ENCODE data around the gene HTRA3.

HTRA3 gene

GRCh38 chr4:8329560-8329858 is 60.0 kb downstream of the HTRA3 start:
- TF ChIP-seq EZH2 (IDR thresholded peaks at IDR 0.05), result no peak
- H3K4me3 ChIP-seq, result no peak overlapping the region
- H3K27ac ChIP-seq, result no peak overlapping the region
- H3K9ac ChIP-seq (ENCODE audit: insufficient read length), result no peak overlapping the region
- DNase-seq (ENCODE audit: low read depth, low spot score), result no peak
- no peaks in the 10 kb centered on the region for H3K9me3 ChIP-seq (ENCODE audit: low read depth, low read length)
- no peaks in the 10 kb centered on the region for H3K36me3 ChIP-seq (ENCODE audit: insufficient read depth, low read length)

- TF ChIP-seq POLR2AphosphoS5 (IDR thresholded peaks at IDR 0.05; ENCODE audit: borderline replicate concordance, low read depth, low read length) (no peak), EZH2 (IDR thresholded peaks at IDR 0.05) (no peak), FOXP2 (optimal IDR thresholded peaks at IDR 0.05; ENCODE audit: control extremely low read depth, extremely low read length, insufficient read depth) (no peak)
- no peak for DNase-seq (ENCODE audit: low read depth, low spot score)
- Histone ChIP-seq H3K9ac (ENCODE audit: insufficient read length) (no peak overlapping the region), H3K27ac (no peak overlapping the region), H3K36me3 (ENCODE audit: insufficient read depth, low read length) (no peaks in the 10 kb centered on the region), H3K9me3 (ENCODE audit: low read depth, low read length) (no peaks in the 10 kb centered on the region), H3K4me3 (no peak overlapping the region)
Observed at GRCh38 chr4:8329859-8330761, 60.6 kb downstream of the HTRA3 start.

- DNase-seq (ENCODE audit: low read depth, low spot score), result no peak
- H3K9me3 ChIP-seq (ENCODE audit: low read depth, low read length), result no peaks in the 10 kb centered on the region
- H3K27ac ChIP-seq, result no peak overlapping the region
- no peaks in the 10 kb centered on the region for H3K36me3 ChIP-seq (ENCODE audit: insufficient read depth, low read length)
- H3K4me3 ChIP-seq, result no peak overlapping the region
- no peak overlapping the region for H3K9ac ChIP-seq (ENCODE audit: insufficient read length)
- TF ChIP-seq EZH2 (IDR thresholded peaks at IDR 0.05) (no peak), FOXP2 (optimal IDR thresholded peaks at IDR 0.05; ENCODE audit: control extremely low read depth, extremely low read length, insufficient read depth) (no peak), POLR2AphosphoS5 (IDR thresholded peaks at IDR 0.05; ENCODE audit: borderline replicate concordance, low read depth, low read length) (no peak)
Observed at GRCh38 chr4:8330821-8331574, 61.4 kb downstream of the HTRA3 start.

GRCh38 chr4:8331575-8331955 is 62.0 kb downstream of the HTRA3 start:
- no peak for TF ChIP-seq EZH2 (IDR thresholded peaks at IDR 0.05)
- TF ChIP-seq FOXP2 (optimal IDR thresholded peaks at IDR 0.05; ENCODE audit: control extremely low read depth, extremely low read length, insufficient read depth), result no peak
- no peak for TF ChIP-seq POLR2AphosphoS5 (IDR thresholded peaks at IDR 0.05; ENCODE audit: borderline replicate concordance, low read depth, low read length)

GRCh38 chr4:8332038-8332857 is 62.7 kb downstream of the HTRA3 start:
- H3K9me3 ChIP-seq (ENCODE audit: low read depth, low read length), result no peaks in the 10 kb centered on the region
- H3K36me3 ChIP-seq (ENCODE audit: insufficient read depth, low read length), result no peaks in the 10 kb centered on the region
- no peak for DNase-seq (ENCODE audit: low read depth, low spot score)
- no peak for TF ChIP-seq EZH2 (IDR thresholded peaks at IDR 0.05)
- TF ChIP-seq POLR2AphosphoS5 (IDR thresholded peaks at IDR 0.05; ENCODE audit: borderline replicate concordance, low read depth, low read length), result no peak
- no peak for TF ChIP-seq FOXP2 (optimal IDR thresholded peaks at IDR 0.05; ENCODE audit: control extremely low read depth, extremely low read length, insufficient read depth)
- H3K9ac ChIP-seq (ENCODE audit: insufficient read length), result no peak overlapping the region
- no peak overlapping the region for H3K27ac ChIP-seq
- H3K4me3 ChIP-seq, result no peak overlapping the region

More at GRCh38 chr4:8331575-8331955, 62.0 kb downstream of the HTRA3 start:
- no peak overlapping the region for H3K27ac ChIP-seq
- DNase-seq (ENCODE audit: low read depth, low spot score), result no peak
- H3K9ac ChIP-seq (ENCODE audit: insufficient read length), result no peak overlapping the region
- no peaks in the 10 kb centered on the region for H3K9me3 ChIP-seq (ENCODE audit: low read depth, low read length)
- no peaks in the 10 kb centered on the region for H3K36me3 ChIP-seq (ENCODE audit: insufficient read depth, low read length)
- H3K4me3 ChIP-seq, result no peak overlapping the region

- H3K9me3 ChIP-seq (ENCODE audit: low read depth, low read length), result no peaks in the 10 kb centered on the region
- DNase-seq (ENCODE audit: low read depth, low spot score), result no peak
- no peaks in the 10 kb centered on the region for H3K36me3 ChIP-seq (ENCODE audit: insufficient read depth, low read length)
- TF ChIP-seq POLR2AphosphoS5 (IDR thresholded peaks at IDR 0.05; ENCODE audit: borderline replicate concordance, low read depth, low read length), result no peak
- no peak for TF ChIP-seq EZH2 (IDR thresholded peaks at IDR 0.05)
- TF ChIP-seq FOXP2 (optimal IDR thresholded peaks at IDR 0.05; ENCODE audit: control extremely low read depth, extremely low read length, insufficient read depth), result no peak
- no peak overlapping the region for H3K27ac ChIP-seq
- no peak overlapping the region for H3K4me3 ChIP-seq
- no peak overlapping the region for H3K9ac ChIP-seq (ENCODE audit: insufficient read length)
Observed at GRCh38 chr4:8332891-8333331, 63.4 kb downstream of the HTRA3 start.

- no peak for DNase-seq (ENCODE audit: low read depth, low spot score)
- H3K4me3 ChIP-seq, result no peak overlapping the region
- no peaks in the 10 kb centered on the region for H3K9me3 ChIP-seq (ENCODE audit: low read depth, low read length)
- H3K27ac ChIP-seq, result no peak overlapping the region
- TF ChIP-seq EZH2 (IDR thresholded peaks at IDR 0.05) (no peak), FOXP2 (optimal IDR thresholded peaks at IDR 0.05; ENCODE audit: control extremely low read depth, extremely low read length, insufficient read depth) (no peak), POLR2AphosphoS5 (IDR thresholded peaks at IDR 0.05; ENCODE audit: borderline replicate concordance, low read depth, low read length) (no peak)
- no peak overlapping the region for H3K9ac ChIP-seq (ENCODE audit: insufficient read length)
- H3K36me3 ChIP-seq (ENCODE audit: insufficient read depth, low read length), result no peaks in the 10 kb centered on the region
Observed at GRCh38 chr4:8333726-8334460, 64.3 kb downstream of the HTRA3 start.
